Activated CD4-positive, alpha-beta T cell treated with anti-CD3 and anti-CD28 coated beads, Interleukin-10, Interleukin-2, amounts not matched to agents 100 ng/mL and 50 ng/mL, durations not matched to agents 16 hours and 8 hours (primary cell): ENCODE results near the gene SERPINA7.
"Not testable (repeated sequence)": the region's sequence is repeated elsewhere in the genome, so short reads cannot be mapped to it uniquely, and the experiment has no call there.

ENCODE experiments used
- DNase-seq: peaks from one replicate; pipeline ENCODE4 v3.0.0-alpha.2; 2020

SERPINA7 gene, protein sequence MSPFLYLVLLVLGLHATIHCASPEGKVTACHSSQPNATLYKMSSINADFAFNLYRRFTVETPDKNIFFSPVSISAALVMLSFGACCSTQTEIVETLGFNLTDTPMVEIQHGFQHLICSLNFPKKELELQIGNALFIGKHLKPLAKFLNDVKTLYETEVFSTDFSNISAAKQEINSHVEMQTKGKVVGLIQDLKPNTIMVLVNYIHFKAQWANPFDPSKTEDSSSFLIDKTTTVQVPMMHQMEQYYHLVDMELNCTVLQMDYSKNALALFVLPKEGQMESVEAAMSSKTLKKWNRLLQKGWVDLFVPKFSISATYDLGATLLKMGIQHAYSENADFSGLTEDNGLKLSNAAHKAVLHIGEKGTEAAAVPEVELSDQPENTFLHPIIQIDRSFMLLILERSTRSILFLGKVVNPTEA

DNA sequence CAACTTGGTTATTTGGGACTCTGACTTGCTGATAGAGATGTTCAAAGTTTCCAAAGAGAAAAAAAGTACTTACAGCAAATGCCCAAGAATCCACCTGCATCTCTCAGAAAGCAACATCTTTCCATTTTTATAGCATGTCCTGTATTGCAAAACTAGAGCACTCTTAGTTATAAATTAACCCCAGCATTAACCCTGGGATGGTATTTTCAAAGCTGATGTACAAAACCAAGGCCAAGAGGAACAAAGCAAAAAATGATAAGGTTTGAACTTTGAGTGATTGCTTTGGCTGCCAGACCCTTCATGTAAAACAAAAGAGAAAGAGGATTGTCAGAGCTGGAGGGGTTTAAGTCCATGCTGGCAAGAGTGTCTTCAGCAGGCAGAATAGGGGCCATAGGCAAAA lies at the start of gene SERPINA7:
SERPINA7 (minus strand) TSS at position 103 of the 400 bp plus-strand sequence. CDS start 1,669 bp downstream, outside the sequence.
- no peak for DNase-seq

DNA sequence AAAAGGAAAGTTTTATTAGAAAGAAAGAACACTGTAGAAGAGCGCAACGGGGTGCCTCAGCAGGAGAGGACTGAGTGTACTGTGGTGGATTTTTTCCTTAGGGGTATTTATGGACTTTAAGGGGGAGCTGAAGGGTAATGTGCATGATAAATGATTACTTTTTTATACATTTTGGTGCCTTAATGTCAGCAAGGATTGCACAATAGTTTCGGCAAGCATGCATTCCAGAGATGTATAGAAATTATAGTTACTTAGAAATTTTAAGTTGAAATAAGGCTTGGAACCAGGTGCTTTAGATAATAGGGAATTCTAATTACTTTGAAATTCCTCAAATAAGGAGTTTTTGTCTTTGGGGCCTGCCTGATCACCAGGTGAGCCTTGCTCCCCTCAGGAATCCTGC lies 30.5 kb upstream of the SERPINA7 start:
- DNase-seq: no peak

DNA sequence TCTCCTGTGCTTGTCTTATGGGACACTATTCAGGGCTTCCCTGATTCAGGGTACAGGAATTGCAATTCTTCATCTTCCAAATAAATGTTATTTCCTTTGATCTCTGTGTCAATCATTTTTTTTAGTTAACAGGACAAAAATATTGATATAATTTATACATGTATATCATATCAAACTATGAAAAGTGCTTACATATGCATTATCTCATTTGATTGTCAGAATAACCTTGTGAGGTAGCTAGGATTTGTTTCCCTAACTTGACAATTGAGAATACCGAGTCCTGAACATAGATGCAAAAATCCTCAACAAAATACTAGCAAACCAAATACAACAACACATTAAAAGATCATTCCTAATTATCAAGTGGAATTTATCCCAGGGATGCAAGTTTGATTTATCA lies 11.5 kb upstream of the SERPINA7 start:
- no peak for DNase-seq

DNA sequence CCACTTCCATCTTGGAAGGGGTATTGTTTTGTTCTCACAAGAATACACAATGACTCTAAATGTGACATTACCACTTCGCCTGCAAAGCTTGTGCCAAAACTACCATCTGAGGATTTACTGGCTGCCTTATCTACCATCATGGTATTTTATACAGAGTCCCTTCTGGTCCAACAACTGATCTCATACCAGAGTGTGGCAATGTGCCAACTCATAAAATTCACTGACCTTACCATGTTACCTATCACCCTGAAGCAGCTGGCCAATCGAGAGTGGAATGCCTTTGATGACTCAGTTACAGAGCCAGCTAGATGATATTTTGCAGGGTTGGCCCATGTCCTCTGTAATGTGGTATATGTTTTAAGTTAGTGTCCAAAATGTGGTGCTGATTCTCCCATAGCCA lies 3.8 kb upstream of the SERPINA7 start:
- DNase-seq: no peak

DNA sequence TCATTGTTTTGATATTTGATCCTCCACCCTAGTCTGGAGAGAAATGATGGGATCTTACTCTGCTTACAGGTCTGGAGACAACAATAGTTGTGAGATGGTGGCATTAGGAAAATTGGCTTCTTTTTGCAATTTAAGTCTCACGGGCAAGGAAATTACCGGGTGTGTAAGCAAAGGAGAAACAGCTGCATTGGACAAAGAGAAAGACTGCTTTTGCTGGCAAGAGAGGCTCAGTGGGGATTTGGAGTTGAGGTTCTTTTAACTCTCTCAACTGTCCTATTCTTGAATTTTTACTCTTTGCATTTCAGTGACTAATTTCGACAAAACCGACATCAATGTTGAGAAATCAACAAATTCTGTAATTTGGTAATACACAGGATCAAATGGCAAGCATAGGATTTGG lies 2.3 kb upstream of the SERPINA7 start:
- DNase-seq: no peak

DNA sequence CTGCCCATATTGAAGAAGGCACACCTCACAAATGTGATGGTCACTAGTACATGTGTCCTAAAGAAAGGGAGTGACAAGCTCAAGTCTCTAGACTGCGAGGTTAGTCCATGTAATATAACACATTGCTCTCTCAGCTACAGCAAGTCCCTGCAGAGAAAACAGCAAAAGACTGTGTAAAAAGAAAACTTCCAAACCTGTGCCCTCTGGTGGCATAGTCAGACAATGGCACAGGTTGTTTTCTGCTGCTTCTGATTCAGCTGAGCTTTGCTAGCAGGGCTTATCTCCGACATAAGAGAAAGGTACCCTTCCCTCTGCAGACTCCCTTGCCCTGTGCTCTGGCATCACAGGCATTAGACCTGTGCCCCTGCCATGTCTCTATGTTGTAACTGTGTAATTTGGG lies 1.4 kb upstream of the SERPINA7 start:
- no peak for DNase-seq

DNA sequence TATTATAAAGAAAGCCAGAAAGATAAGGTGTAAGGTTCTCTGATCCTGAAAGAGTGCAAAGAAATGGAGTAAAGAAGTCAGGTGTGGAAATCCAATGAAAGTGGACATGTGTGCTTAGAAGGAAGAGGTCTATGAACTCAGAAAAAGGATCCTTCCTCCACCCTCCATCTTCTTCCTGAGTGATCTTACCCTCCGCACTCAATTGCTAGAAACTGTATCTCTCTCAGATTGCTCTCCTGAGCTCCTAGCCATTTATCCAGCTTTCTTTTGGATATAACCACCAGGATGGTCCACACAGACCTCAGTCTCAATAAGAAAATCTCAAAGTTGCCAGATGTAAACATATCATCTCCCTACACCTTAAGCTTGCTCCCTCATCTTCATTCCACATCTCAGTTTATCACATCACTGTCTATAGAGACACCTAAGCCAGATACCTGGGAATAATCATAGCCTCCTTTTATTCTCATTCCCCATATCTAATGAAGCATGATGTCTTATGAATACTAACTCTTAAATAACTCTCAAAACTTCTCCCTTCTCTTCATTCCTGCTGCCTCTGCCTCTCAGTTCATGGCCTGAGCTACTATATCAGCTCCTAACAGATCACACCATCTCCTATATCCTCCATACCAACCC lies 573 bp downstream of the SERPINA7 start:
- no peak for DNase-seq

DNA sequence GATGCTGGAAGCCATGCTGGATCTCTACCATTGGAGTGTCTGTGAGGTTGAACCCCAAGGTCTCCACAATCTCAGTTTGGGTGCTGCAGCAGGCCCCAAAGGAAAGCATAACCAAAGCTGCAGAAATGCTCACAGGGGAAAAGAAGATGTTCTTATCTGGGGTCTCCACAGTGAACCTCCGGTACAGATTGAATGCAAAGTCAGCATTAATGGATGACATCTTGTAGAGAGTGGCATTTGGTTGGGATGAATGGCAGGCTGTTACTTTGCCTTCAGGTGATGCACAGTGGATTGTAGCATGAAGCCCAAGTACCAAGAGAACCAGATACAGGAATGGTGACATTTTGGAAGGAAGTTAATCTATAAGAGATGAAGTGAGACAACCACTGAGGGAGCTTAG lies 1.8 kb downstream of the SERPINA7 start:
- DNase-seq: no peak

DNA sequence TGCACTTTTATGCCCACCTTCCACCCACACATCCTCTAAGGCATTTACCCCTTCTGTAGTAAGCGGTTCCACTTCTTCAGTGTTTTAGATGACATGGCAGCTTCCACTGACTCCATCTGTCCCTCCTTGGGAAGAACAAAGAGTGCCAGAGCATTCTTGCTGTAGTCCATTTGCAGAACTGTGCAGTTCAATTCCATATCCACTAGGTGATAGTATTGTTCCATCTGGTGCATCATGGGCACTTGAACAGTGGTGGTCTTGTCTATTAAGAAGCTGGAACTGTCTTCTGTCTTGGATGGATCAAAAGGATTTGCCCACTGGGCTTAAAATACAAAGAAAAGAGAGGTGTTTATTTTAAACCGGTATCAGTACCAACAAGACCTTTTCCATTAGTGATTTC lies 3.5 kb downstream of the SERPINA7 start:
- DNase-seq: no peak

DNA sequence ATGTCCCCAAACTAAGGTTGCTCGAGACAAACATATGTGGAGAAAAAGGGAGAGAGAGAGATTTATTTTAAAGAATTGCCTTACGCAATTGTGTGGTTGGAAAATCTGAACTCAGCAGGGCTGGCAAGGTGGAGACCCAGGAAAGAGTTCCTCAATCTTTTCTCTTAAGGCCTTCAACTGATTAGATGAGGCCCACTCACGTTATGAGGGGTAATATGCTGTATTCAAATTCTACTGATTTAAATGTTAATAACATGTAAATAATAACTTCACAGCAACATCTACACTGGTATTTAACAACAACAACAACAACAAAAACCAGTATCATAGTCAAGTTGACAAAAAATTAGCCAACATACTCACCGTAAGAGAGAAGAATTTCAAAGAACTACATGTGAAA lies 14.6 kb downstream of the SERPINA7 start:
- no peak for DNase-seq

DNA sequence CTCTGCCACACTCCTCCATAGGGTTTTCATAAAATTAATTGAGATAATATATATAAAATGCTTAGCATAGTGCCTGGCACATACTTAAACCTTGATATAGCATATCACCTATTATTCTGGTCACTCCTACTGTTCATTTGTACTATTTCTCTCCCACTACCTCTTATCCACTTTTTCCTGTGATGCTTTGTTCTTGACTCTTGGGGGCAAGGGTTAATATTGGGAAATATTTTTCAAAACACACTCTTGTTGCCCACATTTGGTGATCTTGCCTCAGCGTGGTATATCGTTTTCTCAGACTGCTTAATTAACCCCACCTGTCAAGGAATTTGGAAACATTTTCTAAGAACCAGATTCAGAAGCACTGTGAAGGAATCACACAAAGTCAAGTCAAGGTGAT lies 16.3 kb downstream of the SERPINA7 start:
- DNase-seq: no peak

DNA sequence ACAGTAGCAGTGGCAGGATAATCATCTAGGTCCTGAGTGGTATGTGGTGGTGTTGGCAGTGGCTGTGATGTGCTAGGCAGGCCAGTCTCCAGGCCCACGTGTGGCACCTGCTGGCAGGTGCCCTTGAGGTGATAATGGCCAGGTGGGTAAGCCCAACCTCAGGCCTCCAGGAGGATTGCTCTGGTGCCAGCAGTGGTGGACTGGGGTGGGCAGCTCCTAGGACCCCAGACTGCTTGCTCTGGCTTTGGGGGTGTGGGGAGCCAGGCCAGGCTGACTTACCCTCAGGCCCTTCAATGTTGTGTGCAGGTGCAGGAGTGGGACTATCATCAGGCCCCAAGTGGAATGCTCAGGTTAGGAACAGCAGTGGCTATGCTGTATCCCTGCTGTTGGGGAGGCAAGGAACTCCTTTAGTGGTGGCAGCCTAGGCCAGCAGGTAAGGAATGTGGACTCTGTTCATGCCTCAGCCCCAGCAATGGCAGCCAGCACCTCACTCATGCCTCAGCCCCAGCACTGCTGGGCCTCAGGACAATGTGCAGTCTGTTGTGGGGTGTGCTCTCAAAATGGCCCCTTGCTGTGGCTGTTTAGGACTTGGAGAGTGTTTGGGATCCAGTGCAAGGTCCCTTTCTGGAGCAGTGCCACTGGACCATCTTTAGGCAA lies 24.3 kb downstream of the SERPINA7 start:
- no peak for DNase-seq

DNA sequence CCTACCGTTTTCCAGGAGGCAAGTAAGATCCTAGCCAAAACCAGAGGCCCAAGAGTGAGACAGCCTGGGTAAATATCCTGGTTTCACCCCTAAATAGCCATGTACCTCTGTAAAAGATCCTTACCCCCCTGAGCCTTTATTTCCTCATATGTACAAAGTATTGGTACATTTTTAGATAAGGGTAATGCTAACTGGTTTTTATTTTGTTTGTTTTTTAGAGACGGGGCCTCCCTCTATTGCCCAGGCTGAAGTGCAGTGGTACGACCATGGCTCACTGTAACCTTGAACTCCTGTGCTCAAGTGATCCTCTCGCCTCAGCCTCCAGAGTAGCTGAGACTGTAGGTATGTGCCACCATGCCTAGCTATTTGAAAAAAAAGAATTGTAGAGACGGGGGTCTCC lies 29.4 kb downstream of the SERPINA7 start:
- no peak for DNase-seq

DNA sequence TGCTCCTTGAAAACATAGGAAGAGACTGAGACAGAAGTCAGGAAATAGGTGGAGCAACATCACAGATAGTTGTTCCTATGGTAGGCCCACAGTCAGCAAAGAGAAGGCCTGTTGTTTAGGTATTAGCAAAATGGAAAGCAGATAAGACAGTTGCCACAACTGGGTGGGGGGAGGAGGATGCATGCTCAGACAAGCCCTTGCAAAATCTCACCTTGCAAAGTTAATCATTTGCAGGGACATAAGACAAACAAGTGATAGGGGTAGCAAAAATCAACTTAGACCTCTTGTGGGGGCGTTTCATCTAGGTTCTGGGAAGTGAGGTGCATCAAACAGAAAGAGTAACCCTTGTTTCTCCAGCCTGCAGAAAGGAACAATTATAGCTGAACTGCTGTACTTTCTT lies 30.7 kb downstream of the SERPINA7 start:
- DNase-seq: no peak

DNA sequence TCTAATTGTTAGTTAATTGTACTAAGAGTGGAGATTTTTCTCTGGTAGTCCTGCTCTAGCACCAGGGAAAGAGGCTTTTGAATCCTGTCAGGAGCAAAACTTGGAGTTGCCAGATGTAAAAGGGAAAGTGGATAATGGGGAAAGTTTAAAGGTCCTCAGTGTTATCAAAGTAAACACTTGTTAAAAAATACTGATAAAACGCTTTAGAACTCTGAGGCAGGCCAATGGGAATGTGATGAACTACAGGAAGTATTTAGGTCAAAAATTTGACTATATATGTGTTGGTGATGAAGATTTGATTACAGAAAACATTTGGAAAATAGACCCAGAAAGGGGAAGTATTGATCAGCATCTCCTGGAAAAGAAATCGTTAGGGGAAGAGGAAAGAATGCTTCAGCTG lies 32.8 kb downstream of the SERPINA7 start:
- DNase-seq: no peak

DNA sequence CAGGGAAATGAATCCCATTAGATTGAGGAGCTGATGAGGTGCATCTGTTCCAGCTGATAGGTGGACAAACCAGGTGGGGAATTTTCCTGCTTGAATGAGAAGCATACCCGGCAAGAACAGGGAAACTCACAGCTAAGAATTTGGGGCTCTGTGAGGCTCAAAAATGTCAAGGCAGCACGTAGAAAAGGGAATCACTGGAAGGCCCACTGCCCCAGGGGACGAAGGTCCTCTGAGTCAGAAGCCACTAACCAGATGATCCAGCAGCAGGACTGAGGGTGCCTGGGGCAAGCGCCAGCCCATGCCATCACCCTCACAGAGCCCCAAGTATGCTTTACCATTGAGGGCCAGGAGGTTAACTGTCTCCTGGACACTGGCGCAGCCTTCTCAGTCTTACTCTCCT lies 37.9 kb downstream of the SERPINA7 start:
- DNase-seq: not testable (repeated sequence)

DNA sequence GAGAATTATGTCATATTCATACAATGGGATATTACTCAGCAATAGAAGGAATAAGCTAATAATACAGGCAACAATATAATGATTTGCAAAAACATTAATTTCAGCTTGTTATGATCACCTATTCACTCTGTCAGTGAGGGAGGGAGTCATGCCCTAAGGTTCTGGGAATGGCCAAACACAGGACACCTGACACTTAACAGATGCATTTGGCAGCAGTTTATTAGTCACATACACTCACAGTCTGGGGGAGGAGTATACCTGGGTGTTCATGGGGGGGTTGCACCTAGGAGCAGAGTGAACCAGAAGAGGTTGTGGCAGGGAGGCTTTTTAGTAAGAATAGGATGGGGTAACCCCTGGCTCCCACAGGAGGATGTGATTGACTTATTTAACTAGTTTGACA lies 38.3 kb downstream of the SERPINA7 start:
- no peak for DNase-seq

DNA sequence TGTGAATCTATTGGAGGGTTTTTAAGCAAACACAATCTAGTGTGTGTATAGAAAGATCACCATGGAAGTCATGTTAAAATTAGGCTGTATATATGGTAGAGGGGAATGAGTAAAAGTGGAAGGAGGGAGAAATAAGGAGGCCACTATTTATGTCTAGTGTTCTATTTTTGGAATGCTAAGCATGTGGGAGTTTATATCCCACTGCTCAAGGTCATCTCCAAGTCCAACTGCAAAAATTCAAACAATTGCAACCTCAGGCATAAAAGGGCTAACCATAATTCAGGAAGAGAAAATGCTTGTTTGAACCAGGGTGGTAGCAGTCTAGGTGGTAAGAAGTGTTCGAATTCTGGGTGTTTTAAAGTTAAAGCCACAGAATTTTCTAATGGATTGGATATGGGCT lies 39.2 kb downstream of the SERPINA7 start:
- no peak for DNase-seq

DNA sequence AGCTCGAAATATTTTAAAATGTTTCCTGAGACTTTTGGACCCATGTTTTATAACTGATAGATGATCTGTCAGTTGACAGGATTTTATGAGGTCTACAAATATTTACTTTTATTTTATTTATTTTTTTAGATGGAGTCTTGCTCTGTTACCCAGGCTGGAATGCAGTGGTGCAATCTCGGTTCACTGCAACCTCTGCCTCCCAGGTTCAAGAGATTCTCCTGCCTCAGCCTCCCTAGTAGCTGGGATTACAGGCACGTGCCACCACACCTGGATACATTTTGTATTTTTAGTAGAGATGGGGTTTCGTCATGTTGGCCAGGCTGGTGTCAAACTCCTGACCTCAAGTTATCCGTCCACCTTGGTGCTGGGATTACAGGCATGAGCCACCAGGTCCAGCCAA lies 50.0 kb downstream of the SERPINA7 start:
- not testable (repeated sequence) for DNase-seq
